A673 (cell line): ENCODE data around the gene SLC30A4. TPM values are rescaled to one million over a fixed set of nuclear protein-coding genes. Genes with fewer than 3 reads are reported as not detected.
"Not testable (repeated sequence)": the region's sequence is repeated elsewhere in the genome, so short reads cannot be mapped to it uniquely, and the experiment has no call there.

Experiments used
- BruUV-seq: library from RNA; stranded (reverse); fragments of 400-500 nt; replicated peaks from 2 replicates; lab custom pipeline; 2021; lab: Mats Ljungman, UMichigan
- CTCF ChIA-PET: fragments of 300-600 bp; sonication (Branson Sonifier 250); formaldehyde crosslinking; loops from one replicate; lab custom pipeline; 2022; ENCODE audit warnings: antibody characterized with exemption; lab: Charles Lee
- POLR2A ChIA-PET: fragments of 300-600 bp; sonication (Branson Sonifier 250); formaldehyde crosslinking; loops from one replicate; lab custom pipeline; 2022; ENCODE audit warnings: antibody characterized with exemption; ENCODE audit not compliant: low non-redundant PET; lab: Charles Lee
- DNase-seq: peaks from one replicate; pipeline ENCODE4 v3.0.0-alpha.2; 2015; ENCODE audit warnings: low spot score
- H3K27ac ChIP-seq: fragments of 200-600 bp; sonication (generic); 2 replicates; pipeline ENCODE4 v1.5.1; 2016; ENCODE audit warnings: mixed run types, low read depth, mild to moderate bottlenecking, mixed read lengths, antibody characterized with exemption, low read length; ENCODE audit not compliant: poor library complexity, severe bottlenecking
- H3K27me3 ChIP-seq: fragments of 200-600 bp; sonication (generic); replicated peaks from 2 replicates; pipeline ENCODE4 v1.6.1; 2017; ENCODE audit warnings: mixed run types, low read depth, mild to moderate bottlenecking, mixed read lengths, antibody characterized with exemption, low read length; ENCODE audit not compliant: insufficient read depth, poor library complexity
- H3K36me3 ChIP-seq: fragments of 200-600 bp; sonication (generic); 2 replicates; pipeline ENCODE4 v1.6.1; 2016; ENCODE audit warnings: mixed run types, mild to moderate bottlenecking, mixed read lengths, antibody characterized with exemption, low read length; ENCODE audit not compliant: insufficient read depth, poor library complexity, severe bottlenecking
- H3K4me1 ChIP-seq: fragments of 200-600 bp; sonication (generic); 2 replicates; pipeline ENCODE4 v1.6.1; 2017; ENCODE audit warnings: mixed run types, mild to moderate bottlenecking, mixed read lengths, antibody characterized with exemption, low read length; ENCODE audit not compliant: insufficient read depth, poor library complexity, severe bottlenecking
- H3K4me3 ChIP-seq: fragments of 200-600 bp; sonication (generic); 2 replicates; pipeline ENCODE4 v1.5.1; 2016; ENCODE audit warnings: low read depth, mixed run types, mild to moderate bottlenecking, mixed read lengths, low read length; ENCODE audit not compliant: poor library complexity, severe bottlenecking
- H3K9me3 ChIP-seq: fragments of 200-600 bp; sonication (generic); 2 replicates; pipeline ENCODE4 v1.6.1; 2016; ENCODE audit warnings: mixed run types, low read depth, mild to moderate bottlenecking, mixed read lengths, antibody characterized with exemption, low read length; ENCODE audit not compliant: poor library complexity, severe bottlenecking
- CTCF ChIP-seq: fragments of 300-800, 200-600 bp; sonication (generic); conservative IDR thresholded peaks from 2 replicates; pipeline ENCODE4 v1.5.1; 2017; ENCODE audit warnings: low read depth, mild to moderate bottlenecking, antibody characterized with exemption, low read length, moderate library complexity, mixed read lengths
- EZH2 ChIP-seq: fragments of 200-600 bp; sonication (generic); IDR thresholded peaks from 2 replicates; pipeline ENCODE4 v1.6.1; 2017; ENCODE audit warnings: borderline replicate concordance, low read depth, mild to moderate bottlenecking, mixed read lengths, antibody characterized with exemption, low read length; ENCODE audit not compliant: poor library complexity, severe bottlenecking
- intact Hi-C: fragments of 100-400 bp; cut with micrococcal nuclease; formaldehyde crosslinking; loops from one replicate; pipeline ENCODE4 v1.10.0; 2022; ENCODE audit not compliant: unreplicated experiment
- total RNA-seq: library from RNA; stranded (reverse); gene quantifications from 2 replicates; pipeline ENCODE4 v1.2.3, GENCODE V29; 2021

Gene SLC30A4
- total RNA-seq, 1 experiment from 2014 or later: 1.1 TPM

- Histone ChIP-seq H3K27ac (no peak overlapping the region), H3K9me3 (no peaks in the 10 kb centered on the region), H3K36me3 (no peaks in the 10 kb centered on the region), H3K27me3 (no peaks in the 10 kb centered on the region), H3K4me3 (no peak overlapping the region), H3K4me1 (no peaks in the 10 kb centered on the region)
- ChIA-PET CTCF (no interaction called here), POLR2A (no interaction called here)
- BruUV-seq: no TSS peak
- intact Hi-C loops: no loop called here
- TF ChIP-seq CTCF (no peak), EZH2 (no peak)
- no peak for DNase-seq
Observed at GRCh38 chr15:45536934-45537333, 14.4 kb upstream of the SLC30A4 start.

DNA sequence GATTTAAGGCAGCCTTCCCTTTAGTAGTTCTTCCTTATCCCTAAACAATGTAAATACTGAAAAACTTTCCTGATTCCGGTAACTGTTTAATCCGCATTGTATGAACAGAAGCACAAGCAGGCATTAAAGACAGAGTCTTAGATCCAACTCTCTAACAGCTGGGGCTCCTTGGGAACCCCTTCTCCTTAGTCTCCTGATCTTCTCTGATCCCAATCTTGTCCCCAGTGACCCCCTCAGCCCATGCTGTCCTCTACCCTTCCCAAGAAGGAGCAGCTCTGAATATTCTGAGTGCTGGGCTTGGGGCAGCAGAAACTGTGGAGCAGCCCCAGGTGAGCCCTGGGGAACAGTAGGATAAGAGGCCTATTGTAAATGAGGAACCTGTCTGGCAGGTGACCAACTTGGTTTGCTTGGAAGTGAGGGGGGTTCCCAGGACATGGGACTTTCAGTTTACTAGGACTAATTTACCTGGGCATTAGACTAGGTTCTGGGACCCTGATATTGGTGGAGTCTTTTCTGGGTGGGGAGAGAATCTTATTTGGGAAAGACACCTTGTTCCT is 13.0 kb upstream of the SLC30A4 start:
- no peak overlapping the region for H3K27ac ChIP-seq
- H3K4me3 ChIP-seq: no peak overlapping the region
- DNase-seq: no peak
- no peaks in the 10 kb centered on the region for H3K36me3 ChIP-seq
- TF ChIP-seq CTCF (no peak), EZH2 (no peak)
- H3K27me3 ChIP-seq: no peaks in the 10 kb centered on the region
- POLR2A ChIA-PET: no interaction called here
- no peaks in the 10 kb centered on the region for H3K9me3 ChIP-seq
- H3K4me1 ChIP-seq: no peaks in the 10 kb centered on the region
- intact Hi-C loops: no loop called here
- BruUV-seq: no TSS peak
- CTCF ChIA-PET: no interaction called here

GRCh38 chr15:45534821-45535220 is 12.3 kb upstream of the SLC30A4 start:
- Histone ChIP-seq H3K36me3 (no peaks in the 10 kb centered on the region), H3K27ac (no peak overlapping the region), H3K27me3 (no peaks in the 10 kb centered on the region), H3K9me3 (no peaks in the 10 kb centered on the region), H3K4me1 (no peaks in the 10 kb centered on the region), H3K4me3 (no peak overlapping the region)
- BruUV-seq: no TSS peak
- intact Hi-C loops: no loop called here
- CTCF ChIA-PET: no interaction called here
- no peak for DNase-seq
- POLR2A ChIA-PET: interaction anchor here (0.6 kb wide), 1 partner anchor 76 kb away, joined by 3 read pairs; no protein-coding TSS in a partner anchor
- TF ChIP-seq EZH2 (no peak), CTCF (no peak)

- BruUV-seq, intact Hi-C loops, H3K9me3 ChIP-seq, POLR2A ChIA-PET, H3K27ac ChIP-seq, H3K4me1 ChIP-seq, H3K27me3 ChIP-seq, H3K36me3 ChIP-seq, H3K4me3 ChIP-seq, CTCF ChIA-PET, DNase-seq: not testable (repeated sequence)
Observed at GRCh38 chr15:45532892-45533291, 10.3 kb upstream of the SLC30A4 start.
